ENCODE data around the gene TMEM250. TPM values are rescaled to one million over a fixed set of nuclear protein-coding genes. Genes with fewer than 3 reads are reported as not detected.
A peak's percentile ranks its signal among the peaks of the same experiment; 100 is the strongest.

The TMEM250 gene
- polyA plus RNA-seq, 3 donors = 16.2 to 22.9 (median 19.7) TPM

DNA sequence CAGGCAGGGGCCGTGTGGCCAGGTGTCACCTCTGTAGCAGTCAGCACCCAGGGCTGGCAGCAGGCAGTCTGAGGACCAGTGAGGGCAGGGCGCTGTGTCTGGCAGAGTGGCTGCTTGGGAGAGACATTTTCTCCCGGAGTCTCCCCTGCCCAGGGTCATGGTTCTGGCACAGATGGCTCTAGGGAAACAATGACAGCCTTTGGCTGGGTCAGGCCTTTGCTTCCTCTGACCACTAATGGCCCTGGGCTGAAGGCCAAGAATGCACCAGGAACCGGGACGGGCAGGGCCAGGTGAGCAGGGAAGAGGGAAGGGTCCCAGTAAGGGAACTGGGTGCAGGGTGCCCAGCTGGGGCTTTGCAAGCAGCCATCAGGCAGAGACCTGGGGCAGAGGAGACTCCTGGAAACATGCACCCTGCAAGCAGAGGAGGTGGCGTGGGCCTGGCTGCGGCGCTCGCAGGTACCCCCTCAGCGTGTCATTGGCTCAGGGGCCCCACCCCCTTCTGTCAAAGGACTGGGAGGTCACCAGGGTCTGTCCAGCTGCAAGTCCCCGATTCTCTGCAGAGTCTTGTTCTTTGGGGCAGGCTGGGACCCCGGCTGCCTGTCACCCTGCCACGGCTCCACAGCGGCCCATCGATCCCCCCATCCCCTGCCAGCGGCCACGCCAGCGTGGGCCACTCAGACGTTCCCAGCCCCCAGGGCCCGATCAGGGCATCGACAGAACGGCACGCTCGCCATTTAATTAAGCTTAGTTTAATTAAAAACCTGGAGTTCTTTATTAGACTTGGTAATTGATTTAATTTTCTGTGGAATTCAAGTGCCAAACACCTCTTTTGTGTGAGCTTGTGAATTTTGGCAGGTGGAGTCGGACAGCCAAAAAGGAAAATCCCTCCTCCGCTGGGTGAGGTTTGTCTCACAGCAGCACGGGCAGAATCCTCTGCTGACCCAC lies 18.9 kb upstream of the TMEM250 start:
- no peak for DNase-seq (ENCODE audit: extremely low read depth in 1 of 11, low read depth in 9 of 11, low spot score in 4 of 11)

DNA sequence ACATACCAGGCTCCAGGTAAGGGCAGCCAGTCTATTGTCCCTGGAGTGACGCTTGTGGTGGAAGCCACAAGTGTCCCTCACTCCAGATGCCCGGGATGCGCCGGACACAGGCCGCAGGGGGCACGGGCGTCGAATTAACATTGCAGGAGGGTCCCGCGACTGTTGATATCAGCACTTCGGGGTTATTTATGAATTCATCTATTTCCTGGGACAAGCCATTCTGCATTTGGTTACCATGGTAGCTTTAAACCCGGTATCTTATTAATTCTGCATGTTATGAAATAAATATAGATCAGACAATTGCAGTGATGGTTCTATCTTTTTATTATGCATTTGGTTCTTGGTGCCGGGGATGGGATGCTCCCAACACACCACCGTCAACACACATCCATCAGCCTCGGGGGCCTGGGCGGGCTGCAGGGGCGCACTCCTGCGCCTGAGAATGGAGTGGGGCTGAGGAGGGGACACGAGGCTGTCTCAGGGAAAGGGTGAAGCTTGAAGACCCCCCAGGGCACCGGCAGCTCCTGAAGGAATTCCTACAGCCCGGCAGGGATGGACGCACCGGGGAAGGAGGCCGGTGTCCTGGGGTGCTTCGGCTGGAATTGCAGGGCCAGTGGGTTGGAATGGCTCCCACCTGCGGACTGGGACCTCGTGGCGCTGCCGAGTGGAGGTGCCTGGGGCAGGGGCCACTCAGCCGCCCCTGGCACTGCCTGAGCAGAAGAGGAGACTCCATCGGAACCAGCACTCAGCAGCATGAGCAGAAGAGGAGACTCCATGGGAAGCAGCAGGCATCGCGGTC lies 17.7 kb upstream of the TMEM250 start:
- no peak for DNase-seq (ENCODE audit: extremely low read depth in 1 of 11, low read depth in 9 of 11, low spot score in 4 of 11)

DNA sequence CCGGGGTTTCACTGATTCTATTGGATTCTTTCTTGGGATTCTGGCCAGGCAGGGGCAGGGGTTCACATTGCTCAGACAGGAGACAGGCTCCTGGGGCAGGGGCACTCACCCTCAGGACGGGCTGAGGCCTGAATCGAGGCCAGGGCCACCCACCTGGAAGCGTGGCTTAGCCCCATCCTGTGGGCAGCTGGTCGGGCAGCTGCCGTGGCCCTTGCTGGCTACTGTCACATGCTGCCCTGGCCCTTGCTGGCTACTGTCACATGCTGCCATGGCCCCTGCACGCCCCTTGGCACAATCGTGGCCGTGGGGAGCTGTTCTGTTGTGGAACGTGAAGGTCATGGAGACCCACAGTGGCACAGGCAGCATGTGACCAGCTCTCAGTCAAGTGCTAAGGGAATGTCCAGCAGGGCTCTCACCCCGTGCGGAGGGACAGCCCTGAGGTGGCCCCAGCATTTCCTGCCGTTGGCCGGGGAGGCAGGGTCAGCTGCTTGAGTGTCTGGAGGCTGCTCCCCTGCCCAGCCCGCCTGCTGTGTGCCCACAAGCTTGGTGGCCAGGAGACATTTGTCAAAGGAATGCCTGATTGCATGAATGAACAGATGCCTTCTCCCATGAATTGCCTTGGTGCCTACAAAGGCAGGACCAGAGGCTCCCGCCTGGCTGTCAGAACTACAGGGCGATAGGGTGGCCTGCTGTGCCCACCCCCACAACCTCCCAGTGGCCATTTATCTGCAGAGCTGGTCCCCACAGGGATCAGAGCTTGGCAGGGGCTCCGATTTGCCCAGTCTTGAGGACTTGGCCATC lies 16.9 kb upstream of the TMEM250 start:
- DNase-seq (ENCODE audit: extremely low read depth in 1 of 11, low read depth in 9 of 11, low spot score in 4 of 11) = no peak

DNA sequence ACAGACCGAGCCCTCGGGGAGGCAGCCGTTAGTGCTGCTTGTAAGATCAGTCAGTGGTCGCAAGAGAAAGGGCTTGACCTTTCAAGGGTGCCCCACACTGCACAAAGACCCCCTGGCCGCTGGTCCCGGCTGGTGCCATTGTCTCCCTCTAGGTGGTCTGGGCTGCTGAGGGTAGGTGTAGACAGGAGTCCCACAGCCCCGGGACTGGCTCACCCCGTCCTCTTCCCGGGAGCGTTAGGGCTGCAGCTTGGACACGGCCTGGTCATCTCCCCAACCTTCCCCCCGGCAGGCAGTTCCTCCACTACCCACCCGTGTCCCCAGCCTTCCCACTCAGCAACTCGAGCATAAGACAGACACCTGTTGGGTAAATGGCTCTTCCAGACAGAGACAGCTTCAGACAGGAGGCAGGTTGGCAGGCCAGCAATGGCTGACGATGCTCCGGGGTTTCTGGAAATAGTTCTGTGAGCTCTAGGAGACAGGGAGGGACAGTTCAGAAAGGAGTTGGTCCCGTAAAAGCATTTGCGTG lies 15.3 kb upstream of the TMEM250 start:
- no peak for DNase-seq (ENCODE audit: extremely low read depth in 1 of 11, low read depth in 9 of 11, low spot score in 4 of 11)

DNA sequence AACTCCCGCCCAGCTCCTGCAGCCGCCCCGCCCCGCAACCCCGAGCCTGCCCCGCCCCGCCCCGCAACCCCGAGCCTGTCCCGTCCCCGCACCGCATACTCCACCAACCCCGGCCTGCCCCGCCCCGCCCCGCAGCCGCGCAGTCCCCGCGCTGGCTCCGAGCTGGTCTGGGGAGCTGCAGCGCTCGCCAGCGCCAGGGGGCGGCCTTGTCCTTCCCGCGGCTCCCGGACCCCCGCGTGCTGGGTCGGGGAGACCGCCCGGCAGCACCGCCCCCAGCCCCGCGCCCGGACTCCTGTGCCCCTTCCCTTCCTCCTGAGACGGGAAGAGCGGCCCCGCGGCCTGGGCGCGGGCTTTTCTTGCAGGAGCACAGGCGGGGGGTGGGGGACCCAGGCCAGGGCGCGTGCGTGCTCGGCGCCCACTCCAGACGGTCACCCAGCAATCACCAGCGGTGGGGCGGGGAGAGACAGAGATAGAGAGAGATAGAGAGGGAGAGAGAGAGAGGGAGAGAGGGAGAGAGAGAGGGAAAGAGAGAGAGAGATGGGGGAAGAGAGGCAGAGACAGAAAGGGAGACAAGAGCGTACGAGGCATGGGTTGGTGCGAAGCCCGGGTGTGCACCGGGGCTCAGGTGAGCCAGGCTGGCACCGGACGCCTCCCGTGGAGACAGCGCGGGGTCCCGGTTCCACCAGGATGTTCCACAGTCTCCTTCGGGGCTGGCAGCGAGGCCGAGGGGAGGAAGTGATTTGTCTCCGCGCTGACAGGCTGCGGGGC lies 14.7 kb upstream of the TMEM250 start:
- DNase-seq (ENCODE audit: extremely low read depth in 1 of 11, low read depth in 9 of 11, low spot score in 4 of 11) = no peak

DNA sequence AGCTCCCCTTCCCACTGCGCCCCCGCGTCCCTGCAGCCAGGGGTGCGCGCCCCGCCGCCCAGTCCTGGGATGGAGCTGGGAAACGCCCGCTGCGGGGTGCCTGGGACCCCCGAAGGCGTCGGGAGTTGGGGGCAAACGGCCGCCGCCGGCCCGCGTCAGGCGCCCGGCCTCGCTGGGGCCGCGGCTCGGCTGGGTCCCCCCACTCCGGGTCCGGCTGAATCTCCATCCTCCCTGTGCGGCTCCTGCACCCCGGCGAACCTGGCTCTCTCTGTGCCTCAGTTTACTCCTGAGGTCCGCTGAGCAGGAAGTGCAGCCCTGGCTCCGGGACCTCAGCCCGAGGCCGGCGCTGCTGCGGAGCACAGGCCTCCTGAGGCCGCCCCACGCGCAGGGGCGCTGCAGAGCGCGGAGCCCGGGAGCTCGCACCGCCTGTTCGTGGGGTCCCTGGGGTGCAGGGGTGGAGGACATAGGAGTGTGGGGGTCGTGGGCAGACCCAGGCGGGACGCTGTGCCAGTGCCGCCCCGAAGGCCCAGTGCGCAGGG lies 13.9 kb upstream of the TMEM250 start:
- DNase-seq (ENCODE audit: extremely low read depth in 1 of 11, low read depth in 9 of 11, low spot score in 4 of 11) = no peak

DNA sequence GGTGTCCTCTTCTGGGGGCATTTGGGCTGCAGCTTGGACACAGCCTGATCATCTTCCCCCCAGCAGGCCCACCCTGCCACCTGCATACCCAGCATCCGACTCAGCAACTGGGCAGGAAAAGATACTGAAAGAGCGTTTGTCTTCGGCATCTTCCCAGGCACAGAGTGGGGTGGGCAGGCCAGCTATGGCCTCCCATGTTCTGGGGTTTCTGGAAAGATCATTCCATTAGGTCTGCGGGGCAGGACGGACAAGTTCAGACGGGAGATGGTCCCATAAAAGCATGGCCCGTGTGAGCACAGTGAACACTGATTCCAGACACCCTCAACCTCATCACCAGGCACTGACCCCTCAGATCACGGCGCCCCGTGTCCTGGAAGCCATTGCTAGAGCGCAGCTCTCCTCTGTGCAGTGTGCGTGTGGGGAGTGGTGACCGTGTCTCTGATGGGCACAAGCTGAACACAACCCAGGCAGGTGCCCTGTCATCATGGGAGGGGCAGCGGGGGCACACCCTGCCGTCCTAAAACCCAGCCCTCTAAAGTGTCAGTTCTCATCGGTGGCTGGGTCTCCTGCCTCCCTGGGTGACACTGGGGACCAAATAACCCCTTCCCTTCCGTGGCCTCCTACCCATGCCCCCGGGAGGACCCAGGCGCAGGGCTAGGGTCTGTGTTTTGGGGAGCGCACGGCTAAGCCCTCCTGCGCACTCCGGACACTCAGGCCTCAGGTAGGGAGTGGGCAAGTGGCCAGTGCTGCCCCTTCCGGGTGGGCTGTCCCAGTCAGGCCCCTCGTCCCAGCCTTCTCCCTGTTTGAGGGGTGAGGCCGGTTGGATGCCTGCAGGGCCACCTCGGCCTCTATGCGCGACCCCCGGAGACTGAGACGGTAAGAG lies 13.2 kb upstream of the TMEM250 start:
- no peak for DNase-seq (ENCODE audit: extremely low read depth in 1 of 11, low read depth in 9 of 11, low spot score in 4 of 11)

DNA sequence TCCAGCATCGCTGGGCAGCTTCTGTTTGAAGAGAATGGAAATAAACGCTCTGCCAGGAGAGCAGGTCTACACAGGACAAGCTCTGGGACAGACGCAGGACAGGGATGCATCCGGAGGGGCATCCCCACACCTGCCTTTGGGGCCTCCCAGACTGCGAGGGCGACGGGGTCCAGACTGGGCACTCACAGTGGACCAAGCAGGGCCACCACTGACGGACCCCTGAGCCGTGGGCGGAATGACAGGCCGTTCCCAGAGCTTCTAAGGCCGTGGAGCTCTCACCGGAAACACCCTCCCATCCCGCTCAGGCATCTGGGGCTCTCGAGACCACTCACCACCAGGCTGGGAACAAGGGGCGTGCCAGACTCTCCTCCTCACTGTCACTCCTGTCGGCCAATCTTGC lies 10.5 kb upstream of the TMEM250 start:
- no peak for DNase-seq (ENCODE audit: extremely low read depth in 1 of 11, low read depth in 9 of 11, low spot score in 4 of 11)

DNA sequence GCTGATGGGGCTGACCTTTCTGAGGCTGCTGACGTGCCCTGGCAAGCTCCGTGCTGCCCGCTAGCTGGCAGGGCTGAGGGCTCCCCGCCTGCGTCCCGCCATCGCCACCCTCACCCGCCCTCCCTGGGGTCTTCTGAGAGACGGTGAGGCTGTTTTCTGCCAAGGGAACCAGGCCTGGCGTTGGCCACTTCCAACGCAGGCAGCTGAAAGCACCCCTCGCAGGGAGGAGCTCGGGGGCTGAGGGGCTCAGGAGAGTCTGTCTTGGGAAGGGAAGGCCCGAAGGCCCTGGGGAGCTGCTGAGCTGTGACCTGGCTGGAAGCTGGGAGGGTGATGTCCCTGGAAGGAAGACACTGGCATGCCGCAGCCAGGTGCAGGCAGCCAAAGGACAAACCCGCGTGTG lies 9.8 kb upstream of the TMEM250 start:
- DNase-seq (ENCODE audit: extremely low read depth in 1 of 11, low read depth in 9 of 11, low spot score in 4 of 11) = no peak

DNA sequence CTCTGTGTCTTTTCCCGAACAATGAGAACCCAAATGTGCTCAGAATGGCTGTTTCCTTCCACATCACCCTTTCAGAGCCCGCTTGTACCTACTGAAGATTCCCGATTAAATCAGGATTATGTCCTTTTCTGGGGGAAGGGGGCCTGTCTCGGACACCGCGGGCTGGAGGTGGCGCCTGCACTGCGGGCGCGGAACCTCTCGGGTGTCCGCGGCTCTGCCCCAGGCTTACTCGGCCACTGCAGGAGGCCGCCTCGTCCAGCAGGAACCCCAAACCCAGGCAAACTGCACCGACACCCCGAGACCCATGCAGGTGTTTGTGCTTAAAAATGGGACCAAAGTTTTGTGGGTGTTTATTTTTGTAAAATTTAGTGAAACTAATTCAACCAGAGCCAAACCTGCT lies 8.6 kb upstream of the TMEM250 start:
- no peak for DNase-seq (ENCODE audit: extremely low read depth in 1 of 11, low read depth in 9 of 11, low spot score in 4 of 11)

DNA sequence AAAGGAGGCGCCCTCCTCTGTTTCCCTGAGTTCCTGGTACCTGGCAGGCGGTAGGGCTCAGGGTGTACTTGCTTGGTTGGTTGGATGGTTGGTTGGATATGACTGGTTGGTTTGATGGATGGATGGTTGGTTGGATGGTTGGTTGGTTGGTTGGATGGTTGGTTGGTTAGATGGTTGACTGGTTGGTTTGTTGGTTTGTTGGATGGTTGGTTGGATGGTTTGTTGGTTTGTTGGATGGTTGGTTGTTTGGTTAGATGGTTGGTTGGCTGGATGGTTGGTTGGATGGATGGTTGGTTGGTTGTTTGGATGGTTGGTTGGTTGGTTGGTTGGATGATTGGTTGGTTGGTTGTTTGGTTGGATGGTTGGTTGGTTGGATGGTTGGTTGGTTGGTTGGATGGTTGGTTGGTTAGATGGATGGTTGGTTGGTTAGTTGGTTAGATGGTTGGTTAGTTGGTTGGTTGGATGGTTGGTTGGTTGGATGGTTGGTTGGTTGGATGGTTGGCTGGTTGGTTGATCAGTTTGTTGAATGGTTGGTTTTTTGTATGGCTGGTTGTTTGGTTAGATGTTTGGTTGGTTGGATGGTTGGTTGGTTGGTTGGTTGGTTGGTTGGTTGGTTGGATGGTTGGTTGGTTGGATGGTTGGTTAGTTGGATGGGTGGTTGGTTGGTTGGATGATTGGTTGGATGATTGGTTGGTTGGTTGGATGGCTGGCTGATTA lies 6.5 kb upstream of the TMEM250 start:
- DNase-seq (ENCODE audit: extremely low read depth in 1 of 11, low read depth in 9 of 11, low spot score in 4 of 11) = no peak

DNA sequence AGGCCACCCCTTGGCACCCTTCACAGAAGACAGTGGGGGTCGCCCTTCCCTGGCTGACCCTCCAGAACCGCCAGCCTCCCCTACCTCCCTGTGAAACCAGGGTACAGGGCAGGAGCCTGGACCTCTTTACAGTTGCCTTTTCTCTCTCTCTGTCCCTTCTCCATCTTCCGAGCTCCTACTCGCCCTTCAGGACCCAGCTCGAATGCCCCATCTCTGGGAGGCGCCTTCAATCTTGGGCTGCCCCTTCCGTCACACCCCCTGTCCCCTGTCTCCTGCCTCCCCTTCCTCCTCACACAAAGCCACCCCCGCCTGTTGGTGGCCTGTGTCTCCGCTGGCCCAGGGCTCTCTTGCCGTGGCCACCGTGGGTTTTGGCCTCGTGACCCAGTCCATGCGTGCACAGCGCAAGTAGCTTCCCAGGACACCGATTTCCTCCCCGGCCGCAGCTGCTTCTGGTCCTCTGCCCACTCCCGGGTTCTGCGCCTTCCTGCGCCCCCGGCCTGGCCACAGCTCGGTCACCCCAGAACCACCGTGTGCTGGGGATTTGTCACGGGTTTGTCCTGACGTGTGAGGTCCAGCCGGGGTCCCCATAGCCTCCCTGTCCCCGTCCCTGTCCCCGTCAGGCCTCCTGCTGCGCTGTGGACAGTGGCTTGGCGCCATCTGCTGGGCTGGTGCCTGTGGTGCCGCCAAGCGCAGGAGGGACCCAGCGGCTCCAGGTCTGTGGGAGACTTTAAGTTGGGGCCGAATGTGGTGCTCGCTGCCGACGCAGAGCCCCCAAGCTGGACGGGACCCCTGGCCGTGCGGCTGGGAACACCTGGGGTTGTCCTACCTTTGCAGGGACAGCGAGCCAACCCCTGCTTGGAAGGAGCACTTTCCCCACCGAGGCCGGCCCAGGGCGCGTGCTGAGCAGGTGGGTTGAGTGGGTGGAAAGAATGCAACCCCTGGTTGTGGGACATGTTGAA lies 4.0 kb upstream of the TMEM250 start:
- peak in 1 of 11 donors; percentile 51 for DNase-seq (ENCODE audit: extremely low read depth in 1 of 11, low read depth in 9 of 11, low spot score in 4 of 11)

DNA sequence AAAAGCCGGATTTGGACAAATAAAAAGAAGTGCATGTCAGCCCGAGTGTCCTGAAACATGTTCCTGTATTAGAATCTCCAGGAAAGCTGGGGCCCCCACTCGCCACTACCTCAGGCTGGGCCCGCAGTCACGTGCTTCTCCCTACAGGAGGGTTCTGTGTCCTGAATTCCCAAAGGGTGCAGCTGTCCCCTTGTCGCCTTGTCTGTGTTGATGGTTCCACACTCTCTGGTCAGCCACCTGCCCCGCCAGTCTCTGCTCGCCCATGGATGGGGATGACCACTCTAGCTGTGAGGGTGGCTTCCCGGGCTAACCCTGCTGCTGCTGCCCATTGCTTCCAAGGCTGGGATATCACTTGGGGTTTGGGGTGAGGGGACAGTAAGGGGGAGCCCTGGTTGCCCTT lies 3.1 kb upstream of the TMEM250 start:
- DNase-seq (ENCODE audit: extremely low read depth in 1 of 11, low read depth in 9 of 11, low spot score in 4 of 11) = no peak

DNA sequence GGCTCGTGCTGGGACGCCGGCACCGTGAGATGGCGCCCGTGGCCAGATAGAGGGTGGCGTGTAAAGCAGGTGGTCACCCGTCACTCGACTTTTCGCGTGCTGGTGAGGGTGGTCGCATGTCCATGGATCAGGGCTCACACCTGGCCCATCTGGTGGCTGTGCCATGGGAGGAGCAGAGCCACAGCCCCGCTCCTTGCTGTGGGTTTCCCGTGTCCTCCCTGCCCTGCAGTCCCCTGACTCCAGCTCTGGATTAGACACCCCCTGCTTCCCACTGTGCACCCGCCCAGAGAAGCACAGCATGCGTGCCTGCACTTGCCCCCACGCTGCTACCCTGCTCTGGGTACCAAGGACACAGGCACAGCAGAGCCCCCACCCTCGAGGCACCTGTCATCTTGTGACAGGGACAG lies 1.8 kb upstream of the TMEM250 start:
- no peak for DNase-seq (ENCODE audit: extremely low read depth in 1 of 11, low read depth in 9 of 11, low spot score in 4 of 11)

DNA sequence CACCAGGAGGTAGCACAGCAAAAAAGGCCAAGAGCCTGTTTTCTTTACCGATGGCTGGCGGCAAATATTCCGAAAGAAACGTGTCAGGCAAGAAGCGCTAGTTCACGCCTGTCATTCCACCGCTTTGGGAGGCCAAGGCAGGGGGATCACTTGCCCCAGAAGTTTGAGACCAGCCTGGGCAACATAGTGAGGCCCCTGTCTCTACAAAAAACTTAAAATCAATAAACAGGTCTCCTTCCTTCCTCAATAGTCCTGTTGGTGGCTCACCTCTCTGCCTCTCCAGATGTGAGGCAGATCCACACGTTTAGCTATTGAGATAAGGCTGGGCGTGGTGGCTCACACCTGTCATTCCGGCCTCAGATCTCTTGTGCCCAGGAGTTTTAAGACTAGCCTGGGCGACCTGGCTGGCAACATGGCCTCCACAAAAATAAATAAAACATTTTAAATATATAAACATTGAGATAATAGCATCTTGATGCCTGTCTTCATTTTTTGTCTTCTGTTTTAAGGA lies 1.3 kb upstream of the TMEM250 start:
- no peak for DNase-seq (ENCODE audit: extremely low read depth in 1 of 11, low read depth in 9 of 11, low spot score in 4 of 11)

Data from renal cortex interstitium (tissue), 11 donors.